Mucosa of descending colon (tissue), 3 donors: Measurements from ENCODE around the gene ADGRB2. TPM values are rescaled to one million over a fixed set of nuclear protein-coding genes. Genes with fewer than 3 reads are reported as not detected.
"Not testable (repeated sequence)": the region's sequence is repeated elsewhere in the genome, so short reads cannot be mapped to it uniquely, and the experiment has no call there.

Experiments
- ATAC-seq: fragments of 200-7000 bp; cut with Tn5 transposase; one replicate; pipeline ENCODE4 v1.9.1; 2020; ENCODE audit warnings: mild to moderate bottlenecking, moderate library complexity
- DNase-seq, 3 donors: peaks; one replicate each; pipeline ENCODE4 v3.0.0-alpha.2; 2020
- H3K36me3 ChIP-seq: fragments of 200-600 bp; one replicate; pipeline ENCODE4 v1.8.0; 2021; ENCODE audit warnings: low read depth, mild to moderate bottlenecking
- H3K4me1 ChIP-seq: fragments of 200-600 bp; one replicate; pipeline ENCODE4 v1.8.0; 2021; ENCODE audit warnings: low read depth, mild to moderate bottlenecking
- H3K4me3 ChIP-seq: fragments of 200-600 bp; one replicate; pipeline ENCODE4 v1.8.0; 2021; ENCODE audit warnings: mild to moderate bottlenecking
- H3K9me3 ChIP-seq: fragments of 200-600 bp; one replicate; pipeline ENCODE4 v1.8.0; 2021; ENCODE audit warnings: mild to moderate bottlenecking
- CTCF ChIP-seq: fragments of 200-600 bp; IDR thresholded peaks from one replicate; pipeline ENCODE4 v1.8.0; 2022; ENCODE audit warnings: antibody characterized with exemption, mild to moderate bottlenecking
- intact Hi-C, 2 donors: fragments of 100-400 bp; cut with DNase I in 1 of 2; cut with micrococcal nuclease in 1 of 2; formaldehyde crosslinking; loops; one replicate each; pipeline versions ENCODE4 v1.11.0 to v1.11.1; 2022; cut with DNase I, micrococcal nuclease
- total RNA-seq, 3 donors: library from RNA; stranded (reverse); fragmentation: NEBNext Ultra II Directional in 2 of 3; extraction: Animal tissue kit (Norgen Biotek cat#: 25700) in 2 of 3; gene quantifications; one replicate each; pipeline versions ENCODE4 v1.2.1 to v1.2.4, GENCODE V29; 2021 to 2023
- donor health status: DM: no; HTN: no; CAD: no; lungs with moderate emphysema.
- donor health status: DM: no; HTN: no; CAD: no.
- donor health status: DM: no; HTN: yes; CAD: no.

ADGRB2 gene
- total RNA-seq, 3 donors from 2014 or later, result 0.55 to 3.8 (median 0.65) TPM

DNA sequence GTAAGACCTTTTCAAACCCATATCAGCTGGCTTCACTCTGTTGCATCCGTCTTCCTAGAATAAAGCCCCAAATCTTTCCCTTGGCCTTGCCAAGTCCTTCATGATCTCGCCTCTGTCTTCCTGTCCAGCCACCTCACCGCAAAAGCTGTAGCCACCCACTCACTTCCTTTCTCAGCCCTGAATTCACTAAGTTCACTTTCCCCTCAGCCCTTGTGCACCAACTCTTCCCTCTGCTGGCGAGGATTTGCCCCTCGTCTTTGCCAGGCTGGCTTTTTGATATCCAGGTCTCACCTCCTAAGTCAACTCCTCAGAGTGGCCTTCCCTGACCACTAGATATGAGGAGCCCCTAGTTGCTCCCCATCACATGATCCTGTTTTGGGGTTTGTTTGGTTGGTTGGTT is 56.4 kb downstream of the ADGRB2 start:
- intact Hi-C loops, result no loop called here
- ATAC-seq, result no peak
- Histone ChIP-seq H3K4me1 (peaks cover 21% of the 10 kb centered on the region), H3K9me3 (no peaks in the 10 kb centered on the region), H3K4me3 (no peak overlapping the region), H3K36me3 (no peaks in the 10 kb centered on the region)
- TF ChIP-seq CTCF, result no peak
- DNase-seq, result no peak

DNA sequence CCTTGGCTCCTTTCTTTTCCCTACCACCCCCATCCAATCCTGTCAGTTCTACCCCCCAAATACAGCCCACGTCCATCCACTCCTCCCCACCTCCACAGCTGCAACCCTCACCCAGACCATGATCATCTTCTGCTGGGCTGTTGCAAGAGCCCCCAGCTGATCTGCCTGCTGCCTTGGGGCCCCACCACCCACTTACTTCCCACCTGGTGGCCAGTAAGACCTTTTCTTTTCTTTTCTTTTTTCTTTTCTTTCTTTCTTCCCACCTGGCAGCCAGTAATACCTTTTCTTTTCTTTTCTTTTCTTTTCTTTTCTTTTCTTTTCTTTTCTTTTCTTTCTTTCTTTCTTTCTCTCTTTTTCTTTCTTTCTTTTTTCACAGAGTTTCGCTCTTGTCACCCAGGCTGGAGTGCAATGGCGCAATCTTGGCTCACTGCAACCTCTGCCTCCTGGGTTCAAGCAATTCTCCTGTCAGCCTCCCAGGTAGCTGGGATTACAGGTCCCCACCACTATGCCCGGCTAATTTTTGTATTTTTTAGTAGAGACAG is 57.0 kb downstream of the ADGRB2 start:
- H3K36me3 ChIP-seq, H3K9me3 ChIP-seq, DNase-seq, intact Hi-C loops, H3K4me3 ChIP-seq, ATAC-seq: not testable (repeated sequence)
- peaks cover 19% of the 10 kb centered on the region for H3K4me1 ChIP-seq

DNA sequence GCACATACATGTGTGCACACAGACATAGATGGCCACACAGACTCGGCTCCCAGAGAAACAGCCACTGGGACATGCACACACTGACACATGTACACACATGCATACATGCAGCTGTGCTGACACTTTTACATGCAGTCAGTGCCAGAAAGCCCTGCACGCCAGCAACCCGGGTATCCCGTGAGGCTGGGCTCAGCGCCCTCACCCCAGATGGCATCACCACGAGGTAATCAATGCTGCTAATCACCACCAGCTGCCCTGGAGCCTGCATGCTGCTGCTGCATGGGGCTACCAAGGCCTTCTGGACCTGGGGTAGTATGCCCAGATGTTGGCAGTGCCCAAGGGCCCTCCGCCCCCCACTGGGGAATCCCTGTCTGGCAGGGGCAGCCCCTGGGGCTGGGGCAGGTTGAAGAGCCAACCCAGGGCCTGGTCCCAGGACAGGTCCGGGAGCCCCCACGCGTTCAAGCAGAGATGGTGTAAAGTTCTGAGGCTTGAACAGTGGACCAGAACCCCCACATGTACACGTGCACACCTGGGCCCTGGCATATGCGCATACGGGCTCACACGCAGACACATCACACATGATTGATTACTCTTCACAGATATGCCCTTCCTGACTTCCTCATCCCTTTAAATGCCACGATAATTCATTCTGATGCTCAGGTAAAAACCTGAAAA is 57.6 kb downstream of the ADGRB2 start:
- intact Hi-C loops, result no loop called here
- H3K36me3 ChIP-seq, result no peaks in the 10 kb centered on the region
- no peak overlapping the region for H3K4me3 ChIP-seq
- H3K4me1 ChIP-seq, result peaks cover 15% of the 10 kb centered on the region
- ATAC-seq, result no peak
- DNase-seq, result no peak
- TF ChIP-seq CTCF, result no peak
- no peaks in the 10 kb centered on the region for H3K9me3 ChIP-seq

DNA sequence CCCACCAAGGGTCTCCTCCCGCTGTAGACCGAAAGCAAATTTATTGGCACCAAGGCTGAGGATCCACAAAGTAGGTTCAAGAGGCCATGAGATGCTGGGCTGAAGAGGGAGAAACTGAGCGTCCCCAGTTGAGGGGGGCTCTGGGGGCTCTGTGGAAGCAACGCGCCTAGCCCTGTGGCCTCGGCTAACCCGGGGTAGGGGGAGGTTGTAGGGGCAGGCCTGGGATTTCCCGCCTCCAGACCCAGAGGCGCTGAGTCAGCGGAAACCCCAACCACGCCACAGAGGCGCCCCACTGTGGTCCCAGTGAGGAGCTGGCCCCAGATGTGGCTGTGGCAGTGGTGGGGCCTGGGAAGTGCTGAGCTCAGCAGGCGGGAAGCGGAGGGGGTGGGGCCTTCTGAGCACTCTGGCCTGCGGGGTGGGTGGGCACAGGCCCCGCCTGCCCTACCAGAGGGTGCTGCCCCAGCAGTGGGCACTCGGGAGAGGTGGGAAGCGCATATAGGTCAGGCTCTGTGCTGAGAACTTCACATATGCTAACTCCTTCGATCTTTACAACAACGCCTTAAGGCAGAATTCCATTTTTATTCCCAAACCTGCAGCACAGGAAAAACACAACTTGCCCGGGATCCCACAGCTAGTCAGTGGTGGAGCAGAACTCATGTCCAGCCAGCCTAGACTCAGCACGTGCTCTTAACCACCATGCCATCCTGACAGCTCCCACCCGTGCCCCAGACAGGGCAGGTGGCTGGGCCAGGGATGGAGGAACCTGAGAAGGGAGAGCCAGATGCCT is 58.9 kb downstream of the ADGRB2 start:
- ATAC-seq, result peak; percentile 59
- Histone ChIP-seq H3K9me3 (no peaks in the 10 kb centered on the region), H3K4me1 (peaks cover 15% of the 10 kb centered on the region), H3K4me3 (no peak overlapping the region), H3K36me3 (no peaks in the 10 kb centered on the region)
- peak; percentile 58 to 78 (median 70) for DNase-seq
- no peak for TF ChIP-seq CTCF
- intact Hi-C loops, result no loop called here

DNA sequence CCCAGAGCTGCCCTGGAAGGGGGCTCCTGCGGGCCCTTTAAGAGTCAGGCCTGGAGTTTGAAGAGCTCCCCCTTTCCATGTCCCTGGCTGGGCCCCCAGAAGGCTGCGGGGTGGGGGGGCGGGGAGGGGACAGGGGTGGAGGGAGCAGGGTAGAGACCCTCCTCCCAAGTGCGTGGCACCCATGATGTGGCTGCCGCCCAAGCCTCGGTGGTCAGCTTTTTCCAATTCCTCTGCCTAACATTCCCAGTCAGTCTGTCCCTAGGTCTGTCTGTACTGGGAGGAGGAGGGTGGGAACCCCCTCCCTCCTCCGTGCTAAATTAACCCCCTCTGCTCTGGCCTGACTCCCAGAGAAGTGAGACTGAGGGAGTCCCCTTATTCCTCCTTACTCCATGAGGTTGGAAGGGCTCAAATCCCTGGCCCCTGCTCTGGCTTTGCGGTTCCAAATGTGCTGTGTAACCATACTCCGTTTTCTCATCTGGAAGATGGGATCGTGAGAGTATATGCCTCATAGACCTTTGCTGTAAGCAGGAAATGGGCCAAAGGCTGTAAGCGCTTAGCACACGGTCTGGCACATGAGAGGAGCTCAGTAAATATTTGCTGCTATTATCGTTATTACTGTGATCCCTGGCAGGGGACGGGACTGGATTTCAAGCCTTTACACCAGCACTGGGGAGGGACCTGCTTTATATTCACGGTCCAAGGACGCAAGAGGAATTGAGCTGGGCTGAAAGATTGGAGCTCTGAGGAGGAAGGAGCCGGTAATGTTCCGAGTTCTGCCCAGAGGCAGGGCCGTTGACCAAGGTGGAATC is 59.7 kb downstream of the ADGRB2 start:
- no peak overlapping the region for H3K4me3 ChIP-seq
- DNase-seq (peak in 1 of 3 donors; percentile 49), ATAC-seq (peak; percentile 62)
- H3K4me1 ChIP-seq, result peaks cover 15% of the 10 kb centered on the region
- intact Hi-C loops, result no loop called here
- no peaks in the 10 kb centered on the region for H3K36me3 ChIP-seq
- TF ChIP-seq CTCF, result no peak
- H3K9me3 ChIP-seq, result no peaks in the 10 kb centered on the region
